K562 treated with DMSO at 1 percent for 4 hours (cell line): ENCODE measurements around the gene METTL2A. TPM values are rescaled to one million over a fixed set of nuclear protein-coding genes. Genes with fewer than 3 reads are reported as not detected.

Source experiments
- total RNA-seq: library from RNA; unstranded; fragments of 300-600 nt; gene quantifications from 2 replicates; pipeline ENCODE4 v1.2.3, GENCODE V29; 2022; ENCODE audit not compliant: insufficient read depth

The METTL2A gene
- total RNA-seq = 13.8 and 16.7 TPM in 2 replicates

DNA sequence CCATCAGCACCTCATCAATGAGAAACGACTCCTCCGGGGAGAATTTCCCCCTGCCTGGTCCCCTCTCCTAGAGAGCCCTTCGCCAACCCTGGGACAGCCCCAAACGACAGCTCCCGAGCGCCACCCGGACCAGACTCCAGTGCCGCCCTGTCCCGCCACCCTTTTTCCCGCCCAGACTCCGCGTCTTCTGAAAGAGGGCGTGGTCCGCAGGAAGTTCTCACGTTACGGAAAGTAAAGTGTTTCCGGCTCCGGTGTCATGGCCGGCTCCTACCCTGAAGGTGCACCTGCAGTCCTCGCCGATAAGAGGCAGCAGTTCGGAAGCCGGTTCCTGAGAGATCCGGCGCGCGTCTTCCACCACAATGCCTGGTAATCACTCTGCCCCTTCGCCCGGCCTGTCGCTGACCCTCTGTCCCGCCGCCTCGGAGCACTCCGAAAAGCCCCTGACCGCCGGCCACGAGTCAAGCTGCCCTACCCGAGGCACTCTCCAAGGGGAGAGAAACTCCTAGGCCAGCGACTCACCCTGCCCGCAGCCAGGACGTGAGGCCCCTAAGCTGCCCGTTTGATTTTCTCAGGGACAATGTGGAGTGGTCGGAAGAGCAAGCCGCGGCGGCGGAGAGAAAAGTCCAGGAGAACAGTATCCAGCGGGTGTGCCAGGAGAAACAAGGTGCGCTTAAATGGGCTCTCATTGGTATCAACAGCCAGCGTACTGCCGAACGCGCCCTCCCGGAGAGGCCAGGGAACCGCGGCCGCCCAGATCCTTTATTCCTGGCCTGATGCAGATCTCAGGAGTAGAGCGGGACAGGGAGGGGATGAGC, at the start of gene METTL2A:
TSS of gene METTL2A (plus strand) at position 251 of the 815 bp plus-strand sequence. CDS start at position 257, 6 bp downstream.

DNA sequence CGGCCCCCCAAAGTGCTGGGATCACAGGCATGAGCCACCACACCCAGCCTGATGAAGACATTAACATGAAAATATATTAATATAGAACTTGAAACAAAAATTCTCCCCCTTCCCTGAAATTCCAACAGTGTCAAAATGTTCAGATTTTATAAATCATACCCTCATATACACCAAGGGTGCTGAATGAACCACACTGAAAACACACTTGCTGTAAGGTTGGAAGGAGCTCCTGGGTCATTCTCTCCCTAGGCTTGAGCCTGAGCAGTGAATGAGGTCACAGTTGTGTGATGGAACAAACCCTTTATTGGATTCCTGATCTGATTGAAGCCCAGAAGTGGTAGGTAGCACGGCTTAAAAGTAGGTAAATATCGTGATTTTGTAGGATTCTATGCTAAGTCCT, 43.4 kb upstream of the METTL2A start, which contains the start of gene EFCAB3:
TSS of gene EFCAB3 (plus strand) at position 301 of the 400 bp plus-strand sequence. CDS start 2,427 bp downstream, outside the sequence.

GRCh38 chr17:62478424-62478879, 54.8 kb downstream of the METTL2A start, which contains the start of gene TLK2:
Gene TLK2 (plus strand): TSS chr17:62478825. CDS start chr17:62481126, 2,301 bp downstream.

Other genes starting within 250 kb of the METTL2A start
- gene EFCAB3, start 43.3 kb upstream of the METTL2A start, total RNA-seq = not detected in 2 replicates
- gene TLK2, start 54.9 kb downstream of the METTL2A start, total RNA-seq = 19.0 and 23.6 TPM in 2 replicates
- gene MRC2, start 203.8 kb downstream of the METTL2A start, total RNA-seq = 11.4 and 15.6 TPM in 2 replicates